Transverse colon (tissue), 4 donors: Measurements from ENCODE around the gene ATP23. TPM values are rescaled to one million over a fixed set of nuclear protein-coding genes. Genes with fewer than 3 reads are reported as not detected.

Experiments used
- DNase-seq: peaks from one replicate; pipeline ENCODE4 v3.0.0-alpha.2; 2019
- H3K27ac ChIP-seq, 4 donors: fragments of 200-600 bp; sonication (generic); 2 replicates each; pipeline ENCODE4 v1.5.1; 2016 to 2018; ENCODE audit warnings: inconsistent platforms in 4 of 4
- H3K27me3 ChIP-seq: fragments of 200-600 bp; sonication (generic); 2 replicates; pipeline ENCODE4 v1.5.1; 2017; ENCODE audit warnings: inconsistent platforms
- H3K36me3 ChIP-seq, 4 donors: fragments of 200-600 bp; sonication (generic); 2 replicates each; pipeline ENCODE4 v1.5.1; 2017 to 2019; ENCODE audit warnings: inconsistent platforms in 4 of 4
- H3K4me1 ChIP-seq, 4 donors: fragments of 200-600 bp; sonication (generic); 2 replicates each; pipeline ENCODE4 v1.5.1; 2017 to 2020; ENCODE audit warnings: inconsistent platforms in 4 of 4
- H3K4me3 ChIP-seq, 4 donors: fragments of 200-600 bp; sonication (generic); 1 replicate in 1 of 4; 2 replicates in 3 of 4; pipeline versions ENCODE4 v1.5.1 to v1.6.1; 2017 to 2019; ENCODE audit warnings: inconsistent platforms in 4 of 4
- H3K9me3 ChIP-seq, 2 donors: fragments of 200-600 bp; sonication (generic); 2 replicates each; pipeline ENCODE4 v1.5.1; 2017 to 2019; ENCODE audit warnings: inconsistent platforms in 2 of 2
- CTCF ChIP-seq, 5 experiments: fragments of 200-600 bp in 3 of 5; fragments of 450-650 bp in 2 of 5; sonication (generic) in 3 of 5; IDR thresholded peaks; 1 replicate in 2 of 5; 2 replicates in 3 of 5; pipeline ENCODE4 v1.5.1; 2016 to 2017; ENCODE audit warnings: antibody characterized with exemption in 5 of 5, inconsistent platforms in 3 of 5, mild to moderate bottlenecking in 2 of 5, moderate library complexity in 1 of 5
- EP300 ChIP-seq: sonication (generic); formaldehyde crosslinking; IDR thresholded peaks from one replicate; pipeline ENCODE4 v1.6.1; 2017; ENCODE audit warnings: antibody characterized with exemption, low read depth
- POLR2A ChIP-seq: fragments of 450-650 bp; IDR thresholded peaks from one replicate; pipeline ENCODE4 v1.6.1; 2016; ENCODE audit warnings: antibody characterized with exemption, mild to moderate bottlenecking, moderate library complexity
- POLR2AphosphoS5 ChIP-seq, 3 donors: sonication (generic); formaldehyde crosslinking; IDR thresholded peaks; one replicate each; pipeline ENCODE4 v1.6.1; 2016; ENCODE audit warnings: antibody characterized with exemption in 3 of 3
- WGBS, 2 donors: methylation state at CpG; one replicate each; pipeline ENCODE4 v1.1.5; 2018; ENCODE audit warnings: low coverage in 1 of 2; 5-methylcytosine and 5-hydroxymethylcytosine counted together
- in situ Hi-C, 4 donors: fragments of 200-750 bp; cut with MboI; loops; one replicate each; pipeline versions ENCODE4 v1.15.0 to v1.15.1; 2017; ENCODE audit warnings: low sequenced_read_pairs in 3 of 4, low pct_ligation_motif_present in 1 of 4, low pct_unique_long_range_greater_than_20kb in 1 of 4
- intact Hi-C: fragments of 100-400 bp; cut with DNase I; formaldehyde crosslinking; loops from one replicate; pipeline ENCODE4 v1.15.1; 2023; ENCODE audit warnings: low total_unique reads
- total RNA-seq, 4 donors: library from RNA; depleted of rRNA; stranded (reverse); fragments of >200 nt; gene quantifications; one replicate each; pipeline ENCODE4 v1.1.0, GENCODE V29; 2016

ATP23 gene
- total RNA-seq, 4 donors from 2014 or later = 0.80 to 41.8 (median 24.5) TPM

- peaks cover 7% of the 10 kb centered on the region in 2 donors for H3K9me3 ChIP-seq
- intact Hi-C loops (no loop called here), in situ Hi-C loops (loop anchor here in 3 of 4 donors (25.0 kb wide), 3 partner anchors 320 to 1170 kb away; no protein-coding TSS in a partner anchor)
- no peaks in the 10 kb centered on the region for H3K27me3 ChIP-seq
- no peak for DNase-seq
- H3K27ac ChIP-seq = no peak overlapping the region
- no peak overlapping the region for H3K4me3 ChIP-seq
- H3K36me3 ChIP-seq = no peaks in the 10 kb centered on the region
- no peaks in the 10 kb centered on the region for H3K4me1 ChIP-seq
- 75 to 80% methylated on average over 2 of the region's 2 CpGs for WGBS, 2 donors
- TF ChIP-seq POLR2AphosphoS5 (IDR thresholded peaks at IDR 0.05) = no peak
- no peak for TF ChIP-seq EP300
- TF ChIP-seq CTCF (IDR thresholded peaks at IDR 0.05) = no peak
- no peak for TF ChIP-seq POLR2A
These were observed 50.6 kb downstream of the ATP23 start for GRCh38 chr12:57992001-57992400.

GRCh38 chr12:57993030-57993429, 51.7 kb downstream of the ATP23 start:
- peaks cover 7 to 17% of the 10 kb centered on the region in 2 donors for H3K9me3 ChIP-seq
- WGBS, 2 donors = 50 to 62% methylated on average over 1 of the region's 1 CpG
- TF ChIP-seq EP300 (no peak), CTCF (IDR thresholded peaks at IDR 0.05) (no peak), POLR2AphosphoS5 (IDR thresholded peaks at IDR 0.05) (no peak), POLR2A (no peak)
- no peak overlapping the region for H3K27ac ChIP-seq
- in situ Hi-C loops = loop anchor here in 3 of 4 donors (25.0 kb wide), 3 partner anchors 319 to 1169 kb away; no protein-coding TSS in a partner anchor
- no peak overlapping the region for H3K4me3 ChIP-seq
- no peak for DNase-seq
- H3K36me3 ChIP-seq = no peaks in the 10 kb centered on the region
- intact Hi-C loops = no loop called here
- H3K4me1 ChIP-seq = no peaks in the 10 kb centered on the region
- no peaks in the 10 kb centered on the region for H3K27me3 ChIP-seq

- no peak overlapping the region for H3K4me3 ChIP-seq
- TF ChIP-seq POLR2A (no peak), EP300 (no peak), POLR2AphosphoS5 (IDR thresholded peaks at IDR 0.05) (no peak), CTCF (IDR thresholded peaks at IDR 0.05) (no peak)
- no peaks in the 10 kb centered on the region for H3K4me1 ChIP-seq
- intact Hi-C loops (no loop called here), in situ Hi-C loops (loop anchor here in 3 of 4 donors (25.0 kb wide), 3 partner anchors 318 to 1168 kb away; no protein-coding TSS in a partner anchor)
- no peak for DNase-seq
- no peaks in the 10 kb centered on the region for H3K27me3 ChIP-seq
- no peaks in the 10 kb centered on the region for H3K36me3 ChIP-seq
- WGBS, 2 donors = 76 to 82% methylated on average over 3 of the region's 3 CpGs
- peaks cover 7 to 21% of the 10 kb centered on the region in 2 donors for H3K9me3 ChIP-seq
- H3K27ac ChIP-seq = no peak overlapping the region
These were observed 52.5 kb downstream of the ATP23 start for GRCh38 chr12:57993834-57994233.

- whole genome bisulfite sequencing, 2 donors = 73 to 83% methylated on average over 2 of the region's 2 CpGs
- H3K27me3 ChIP-seq = no peaks in the 10 kb centered on the region
- no peak overlapping the region for H3K4me3 ChIP-seq
- DNase-seq = no peak
- in situ Hi-C loops (loop anchor here in 3 of 4 donors (25.0 kb wide), 3 partner anchors 316 to 1166 kb away; no protein-coding TSS in a partner anchor), intact Hi-C loops (loop anchor here (5.0 kb wide), 1 partner anchor 456 kb away; no protein-coding TSS in a partner anchor)
- TF ChIP-seq POLR2AphosphoS5 (IDR thresholded peaks at IDR 0.05) (no peak), CTCF (IDR thresholded peaks at IDR 0.05) (no peak), EP300 (no peak), POLR2A (no peak)
- no peaks in the 10 kb centered on the region for H3K36me3 ChIP-seq
- H3K27ac ChIP-seq = no peak overlapping the region
- peaks cover 10 to 36% of the 10 kb centered on the region in 2 donors for H3K9me3 ChIP-seq
- no peaks in the 10 kb centered on the region for H3K4me1 ChIP-seq
These were observed 55.2 kb downstream of the ATP23 start for GRCh38 chr12:57996520-57996919.
